AG09319 (cell line): ENCODE measurements around the gene NAXD.
"Not testable (repeated sequence)": the region's sequence is repeated elsewhere in the genome, so short reads cannot be mapped to it uniquely, and the experiment has no call there.

Source experiments
- DNase-seq: peaks from one replicate; pipeline ENCODE4 v3.0.0-alpha.2; 2010; ENCODE audit warnings: low read depth; ENCODE audit errors: extremely low read depth
- TF ChIP-seq, protein P1 (sequence below): IDR thresholded peaks from 2 replicates; pipeline ENCODE4 v1.5.1; 2011; ENCODE audit warnings: low read depth, mild to moderate bottlenecking, inconsistent platforms, low read length, moderate library complexity

Gene NAXD

DNA sequence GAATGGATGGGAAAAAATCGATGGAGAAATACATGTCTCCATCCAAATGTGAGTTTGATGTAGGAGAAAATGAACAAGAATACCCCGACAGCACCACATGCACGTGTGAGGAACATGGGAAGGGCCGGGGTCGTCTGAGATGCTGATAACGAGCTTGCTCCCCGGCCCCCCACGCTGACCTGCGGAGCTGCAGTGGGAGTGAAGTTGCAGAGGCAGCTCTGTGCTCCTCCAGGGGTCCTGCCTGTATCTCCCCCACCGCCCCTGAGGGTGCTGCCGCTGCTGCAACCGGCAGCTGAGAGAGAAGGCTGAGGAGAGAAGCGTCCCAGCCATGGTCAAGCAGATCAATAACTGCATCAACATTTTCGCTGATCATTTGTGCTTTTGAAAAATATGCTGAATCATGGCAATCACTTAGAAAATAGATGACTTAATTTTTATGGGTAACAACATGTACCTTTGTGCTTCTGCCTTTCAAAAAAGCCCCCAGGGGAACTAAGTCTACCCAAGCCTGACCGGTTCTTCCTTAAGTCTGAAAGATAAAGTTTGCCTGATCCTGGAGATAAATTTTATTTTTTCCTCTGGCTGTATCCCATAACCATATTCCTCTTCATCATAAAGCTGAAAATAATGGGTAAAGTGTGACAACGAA is 18.2 kb upstream of the NAXD start:
- DNase-seq, result no peak
- TF ChIP-seq, protein P1, sequence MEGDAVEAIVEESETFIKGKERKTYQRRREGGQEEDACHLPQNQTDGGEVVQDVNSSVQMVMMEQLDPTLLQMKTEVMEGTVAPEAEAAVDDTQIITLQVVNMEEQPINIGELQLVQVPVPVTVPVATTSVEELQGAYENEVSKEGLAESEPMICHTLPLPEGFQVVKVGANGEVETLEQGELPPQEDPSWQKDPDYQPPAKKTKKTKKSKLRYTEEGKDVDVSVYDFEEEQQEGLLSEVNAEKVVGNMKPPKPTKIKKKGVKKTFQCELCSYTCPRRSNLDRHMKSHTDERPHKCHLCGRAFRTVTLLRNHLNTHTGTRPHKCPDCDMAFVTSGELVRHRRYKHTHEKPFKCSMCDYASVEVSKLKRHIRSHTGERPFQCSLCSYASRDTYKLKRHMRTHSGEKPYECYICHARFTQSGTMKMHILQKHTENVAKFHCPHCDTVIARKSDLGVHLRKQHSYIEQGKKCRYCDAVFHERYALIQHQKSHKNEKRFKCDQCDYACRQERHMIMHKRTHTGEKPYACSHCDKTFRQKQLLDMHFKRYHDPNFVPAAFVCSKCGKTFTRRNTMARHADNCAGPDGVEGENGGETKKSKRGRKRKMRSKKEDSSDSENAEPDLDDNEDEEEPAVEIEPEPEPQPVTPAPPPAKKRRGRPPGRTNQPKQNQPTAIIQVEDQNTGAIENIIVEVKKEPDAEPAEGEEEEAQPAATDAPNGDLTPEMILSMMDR, result no peak

DNA sequence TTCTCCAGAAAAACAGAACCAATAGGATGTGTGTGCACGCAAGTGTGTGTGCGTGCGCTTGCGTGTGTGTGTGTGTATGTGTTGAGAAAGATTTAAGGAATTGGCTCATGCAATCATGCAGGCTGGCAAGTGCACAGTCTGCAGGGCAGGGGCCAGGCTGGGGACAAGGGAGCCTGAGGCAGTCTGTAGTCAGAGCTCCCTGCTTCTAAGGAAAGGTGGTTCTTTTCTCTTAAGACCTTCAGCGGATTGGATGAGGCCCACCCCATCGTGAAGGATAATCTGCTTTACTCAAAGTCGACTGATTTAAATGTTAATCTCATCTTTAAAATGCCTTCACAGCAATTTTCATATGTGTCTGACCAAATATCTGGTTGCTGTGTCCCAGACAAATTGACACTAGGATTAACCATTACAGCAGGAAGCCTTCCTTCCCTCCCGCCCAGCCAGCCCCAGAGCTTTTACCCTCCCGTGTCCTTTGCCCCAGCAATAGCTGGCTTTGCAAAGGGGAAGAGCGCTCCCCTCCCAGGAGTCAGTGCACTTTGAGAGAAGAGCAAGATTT is 15.0 kb upstream of the NAXD start:
- no peak for DNase-seq
- TF ChIP-seq, protein P1, result no peak

DNA sequence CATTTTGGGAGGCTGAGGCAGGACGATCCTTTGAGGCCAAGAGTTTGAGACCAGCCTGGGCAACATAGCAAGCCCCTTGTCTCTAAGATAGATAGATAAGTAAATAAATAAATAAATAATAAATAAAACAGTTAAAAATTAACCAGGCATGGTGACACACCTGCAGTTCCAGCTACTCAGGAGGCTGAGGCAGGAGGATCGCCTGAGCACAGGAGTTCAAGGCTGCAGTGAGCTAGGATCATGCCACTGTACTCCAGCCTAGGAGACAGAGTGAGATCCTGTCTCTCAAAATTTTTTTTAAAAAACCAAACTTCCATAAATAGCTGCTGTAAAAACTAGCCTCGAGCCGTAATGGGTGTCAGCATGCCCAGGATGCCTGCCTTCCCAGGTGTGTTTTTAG is 14.4 kb upstream of the NAXD start:
- no peak for DNase-seq
- TF ChIP-seq, protein P1, result no peak

DNA sequence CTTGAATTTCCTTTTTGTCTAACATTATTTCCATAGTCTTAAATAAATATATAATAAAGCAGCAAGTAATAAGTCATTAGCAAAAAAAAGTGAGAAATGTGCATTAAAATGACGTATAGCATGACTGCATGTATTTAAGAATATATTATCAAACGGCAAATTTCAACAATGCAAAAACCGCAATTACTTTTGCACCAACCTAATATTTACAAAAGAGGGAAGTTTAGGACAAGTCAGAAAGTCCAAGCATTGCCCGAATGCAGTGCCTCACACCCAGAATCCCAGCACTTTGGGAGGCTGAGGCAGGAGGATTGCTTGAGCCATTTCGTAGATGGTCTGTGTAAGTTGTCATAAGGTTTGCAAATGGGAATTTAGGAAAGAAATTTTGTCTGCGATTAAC is 10.2 kb upstream of the NAXD start:
- TF ChIP-seq, protein P1, result no peak
- DNase-seq, result no peak

DNA sequence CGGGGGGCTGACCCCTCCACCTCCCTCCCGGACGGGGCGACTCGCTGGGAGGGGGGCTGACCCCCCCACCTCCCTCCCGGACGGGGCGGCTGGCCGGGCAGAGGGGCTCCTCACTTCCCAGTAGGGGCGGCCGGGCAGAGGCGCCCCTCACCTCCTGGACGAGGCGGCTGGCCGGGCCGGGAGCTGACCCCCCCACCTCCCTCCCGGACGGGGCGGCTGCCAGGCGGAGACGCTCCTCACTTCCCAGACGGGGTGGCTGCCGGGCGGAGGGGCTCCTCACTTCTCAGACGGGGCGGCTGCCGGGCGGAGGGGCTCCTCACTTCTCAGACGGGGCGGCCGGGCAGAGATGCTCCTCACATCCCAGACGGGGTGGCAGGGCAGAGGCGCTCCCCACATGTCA is 9.1 kb upstream of the NAXD start:
- DNase-seq, result not testable (repeated sequence)

DNA sequence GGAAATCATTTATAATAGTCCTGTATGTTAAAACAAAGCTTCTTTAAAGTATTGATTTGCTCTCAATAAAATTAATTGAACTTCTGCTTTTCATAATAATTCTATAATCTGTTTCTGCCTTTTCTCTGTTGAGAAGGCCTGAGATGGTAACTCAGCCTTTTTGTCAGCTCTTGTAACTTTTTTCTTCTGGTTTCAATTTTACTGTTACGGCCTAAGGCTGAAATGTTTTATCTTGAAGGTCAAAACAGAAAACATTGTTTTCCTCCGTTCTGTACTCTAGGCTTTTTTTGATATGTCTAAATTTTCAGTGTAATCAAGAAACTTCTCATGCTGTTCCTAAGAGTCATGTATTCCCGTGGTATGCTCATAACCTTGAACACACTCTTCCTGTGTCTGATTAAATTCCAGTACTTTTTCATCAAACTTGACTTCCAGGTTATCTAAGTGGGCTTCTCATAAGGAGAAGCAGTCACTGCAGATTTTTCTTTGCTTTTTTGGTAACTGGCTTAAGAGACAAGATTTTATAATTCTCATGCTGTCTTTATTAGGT is 7.6 kb upstream of the NAXD start:
- TF ChIP-seq, protein P1, result no peak
- no peak for DNase-seq

DNA sequence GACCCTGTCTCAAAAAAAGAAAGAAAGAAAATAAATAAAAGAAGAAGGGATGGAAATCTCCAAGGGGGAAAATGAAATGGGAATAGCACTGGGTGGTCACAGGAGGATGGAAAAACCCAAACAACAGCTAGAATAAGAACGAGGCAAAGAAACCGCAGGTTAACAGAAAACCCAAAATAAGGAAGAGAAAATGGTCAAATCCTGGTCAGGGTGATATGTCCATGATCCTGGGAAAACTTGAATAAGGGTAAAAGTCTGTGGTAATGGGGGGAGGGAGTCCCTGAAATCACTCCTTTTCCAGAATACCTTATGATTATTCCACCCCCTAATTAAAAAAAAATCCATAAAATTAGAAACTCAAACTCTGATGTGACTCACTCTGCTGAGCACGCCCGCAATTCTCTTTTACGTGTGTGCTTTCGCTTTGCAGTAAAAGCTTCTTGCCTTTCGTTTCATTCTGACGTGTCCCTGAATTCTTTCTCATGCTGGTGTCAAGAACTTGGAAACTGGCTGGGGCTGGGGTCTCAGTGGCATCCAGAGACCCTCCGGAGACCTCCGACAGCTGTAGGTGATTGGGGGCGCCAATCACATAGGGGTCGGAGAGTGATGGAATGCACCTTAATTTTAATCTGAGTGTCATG is 4.3 kb upstream of the NAXD start:
- no peak for DNase-seq
- TF ChIP-seq, protein P1, result no peak
